Breast epithelium (tissue), 4 donors: Measurements from ENCODE around the gene NPAP1. TPM values are rescaled to one million over a fixed set of nuclear protein-coding genes. Genes with fewer than 3 reads are reported as not detected.
"Not testable (repeated sequence)": the region's sequence is repeated elsewhere in the genome, so short reads cannot be mapped to it uniquely, and the experiment has no call there.

ENCODE experiments used
- DNase-seq, 2 donors: peaks; one replicate each; pipeline ENCODE4 v3.0.0-alpha.2; 2019; ENCODE audit warnings: low spot score in 2 of 2
- H3K27ac ChIP-seq, 2 donors: fragments of 200-600 bp; sonication (generic) in 1 of 2; one replicate each; pipeline ENCODE4 v1.5.1; 2016 to 2019; ENCODE audit warnings: mild to moderate bottlenecking in 1 of 2
- H3K27me3 ChIP-seq, 2 donors: fragments of 200-600 bp; sonication (generic) in 1 of 2; one replicate each; pipeline versions ENCODE4 v1.5.1 to v1.6.0; 2017 to 2019; ENCODE audit warnings: control low read depth in 1 of 2, mild to moderate bottlenecking in 1 of 2
- H3K36me3 ChIP-seq: fragments of 200-600 bp; one replicate; pipeline ENCODE4 v1.5.1; 2019
- H3K4me1 ChIP-seq, 2 donors: fragments of 200-600 bp; sonication (generic); one replicate each; pipeline ENCODE4 v1.5.1; 2016 to 2019; ENCODE audit warnings: control low read depth in 1 of 2
- H3K4me3 ChIP-seq, 3 donors: fragments of 200-600 bp; sonication (generic); 1 replicate in 2 of 3; 2 replicates in 1 of 3; pipeline ENCODE4 v1.5.1; 2016 to 2019; ENCODE audit warnings: mild to moderate bottlenecking in 3 of 3, moderate library complexity in 2 of 3
- H3K9me3 ChIP-seq, 2 donors: fragments of 200-600 bp; sonication (generic) in 1 of 2; one replicate each; pipeline ENCODE4 v1.5.1; 2016 to 2019; ENCODE audit warnings: control low read depth in 1 of 2
- POLR2A ChIP-seq: fragments of 450-650 bp; IDR thresholded peaks from one replicate; pipeline ENCODE4 v1.6.1; 2016; ENCODE audit warnings: antibody characterized with exemption, mild to moderate bottlenecking, moderate library complexity
- POLR2AphosphoS5 ChIP-seq, 3 donors: sonication (generic); formaldehyde crosslinking; IDR thresholded peaks; one replicate each; pipeline ENCODE4 v1.6.1; 2017; ENCODE audit warnings: antibody characterized with exemption in 3 of 3
- intact Hi-C: fragments of 100-400 bp; cut with DNase I; formaldehyde crosslinking; loops from one replicate; pipeline ENCODE4 v1.15.1; 2023; ENCODE audit warnings: low total_unique reads
- total RNA-seq, 3 donors: library from RNA; depleted of rRNA; stranded (reverse); fragments of >200 nt; gene quantifications; one replicate each; pipeline ENCODE4 v1.1.0, GENCODE V29; 2016
- TF ChIP-seq, protein P1 (sequence below), 3 donors: fragments of 450-650 bp; IDR thresholded peaks; one replicate each; pipeline ENCODE4 v1.5.1; 2016 to 2017; ENCODE audit warnings: antibody characterized with exemption in 3 of 3, mild to moderate bottlenecking in 3 of 3, moderate library complexity in 3 of 3

The NPAP1 gene
- total RNA-seq, 3 donors from 2014 or later: not detected

DNA sequence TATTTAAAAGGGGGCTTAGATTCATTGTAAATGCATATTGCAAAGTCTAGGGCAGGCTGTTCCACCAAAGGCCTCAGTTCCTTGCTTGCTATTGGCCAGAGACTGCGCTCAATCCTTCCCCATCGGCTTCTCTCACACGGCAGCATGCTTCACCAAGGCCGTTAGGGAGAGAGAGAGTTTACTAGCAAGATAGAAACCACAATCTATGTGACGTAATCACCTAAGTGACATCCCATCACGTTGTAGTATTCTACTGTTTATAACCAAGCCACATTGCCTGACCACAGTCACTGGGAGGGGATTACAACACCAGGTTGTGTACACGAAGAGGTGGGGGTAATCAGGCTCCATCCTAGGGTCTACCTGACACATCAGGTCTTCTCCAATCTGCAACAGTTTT is 16.0 kb upstream of the NPAP1 start:
- Histone ChIP-seq H3K36me3 (no peaks in the 10 kb centered on the region), H3K27me3 (no peaks in the 10 kb centered on the region), H3K4me3 (no peak overlapping the region), H3K27ac (no peak overlapping the region), H3K4me1 (no peaks in the 10 kb centered on the region), H3K9me3 (no peaks in the 10 kb centered on the region)
- intact Hi-C loops: no loop called here
- TF ChIP-seq POLR2A: no peak
- TF ChIP-seq POLR2AphosphoS5 (IDR thresholded peaks at IDR 0.05): no peak
- TF ChIP-seq, protein P1, sequence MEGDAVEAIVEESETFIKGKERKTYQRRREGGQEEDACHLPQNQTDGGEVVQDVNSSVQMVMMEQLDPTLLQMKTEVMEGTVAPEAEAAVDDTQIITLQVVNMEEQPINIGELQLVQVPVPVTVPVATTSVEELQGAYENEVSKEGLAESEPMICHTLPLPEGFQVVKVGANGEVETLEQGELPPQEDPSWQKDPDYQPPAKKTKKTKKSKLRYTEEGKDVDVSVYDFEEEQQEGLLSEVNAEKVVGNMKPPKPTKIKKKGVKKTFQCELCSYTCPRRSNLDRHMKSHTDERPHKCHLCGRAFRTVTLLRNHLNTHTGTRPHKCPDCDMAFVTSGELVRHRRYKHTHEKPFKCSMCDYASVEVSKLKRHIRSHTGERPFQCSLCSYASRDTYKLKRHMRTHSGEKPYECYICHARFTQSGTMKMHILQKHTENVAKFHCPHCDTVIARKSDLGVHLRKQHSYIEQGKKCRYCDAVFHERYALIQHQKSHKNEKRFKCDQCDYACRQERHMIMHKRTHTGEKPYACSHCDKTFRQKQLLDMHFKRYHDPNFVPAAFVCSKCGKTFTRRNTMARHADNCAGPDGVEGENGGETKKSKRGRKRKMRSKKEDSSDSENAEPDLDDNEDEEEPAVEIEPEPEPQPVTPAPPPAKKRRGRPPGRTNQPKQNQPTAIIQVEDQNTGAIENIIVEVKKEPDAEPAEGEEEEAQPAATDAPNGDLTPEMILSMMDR (IDR thresholded peaks at IDR 0.05): no peak
- DNase-seq: no peak

DNA sequence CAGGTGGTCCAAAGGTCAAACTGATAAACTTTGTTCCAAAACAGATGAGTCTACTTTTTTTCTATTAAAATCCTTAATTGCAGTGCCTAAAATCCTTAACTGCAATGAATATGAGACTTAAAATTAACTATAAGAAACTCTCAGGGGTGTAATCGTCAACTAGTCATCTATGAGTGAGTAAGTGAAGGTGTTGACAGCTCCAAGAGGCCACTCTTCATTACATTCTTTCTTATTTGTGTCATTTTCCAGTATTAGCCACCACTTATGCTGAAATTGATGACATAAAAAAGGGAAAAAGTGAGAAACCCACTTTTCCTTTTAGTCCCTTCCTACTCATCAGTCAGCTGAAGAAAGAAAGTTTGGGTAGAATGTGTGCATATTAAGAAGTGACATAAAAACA is 12.6 kb upstream of the NPAP1 start:
- intact Hi-C loops: no loop called here
- Histone ChIP-seq H3K27ac (no peak overlapping the region), H3K36me3 (no peaks in the 10 kb centered on the region), H3K4me3 (no peak overlapping the region), H3K9me3 (peaks cover 0 to 11% of the 10 kb centered on the region in 2 donors), H3K27me3 (no peaks in the 10 kb centered on the region), H3K4me1 (no peaks in the 10 kb centered on the region)
- DNase-seq: no peak
- TF ChIP-seq POLR2A: no peak

DNA sequence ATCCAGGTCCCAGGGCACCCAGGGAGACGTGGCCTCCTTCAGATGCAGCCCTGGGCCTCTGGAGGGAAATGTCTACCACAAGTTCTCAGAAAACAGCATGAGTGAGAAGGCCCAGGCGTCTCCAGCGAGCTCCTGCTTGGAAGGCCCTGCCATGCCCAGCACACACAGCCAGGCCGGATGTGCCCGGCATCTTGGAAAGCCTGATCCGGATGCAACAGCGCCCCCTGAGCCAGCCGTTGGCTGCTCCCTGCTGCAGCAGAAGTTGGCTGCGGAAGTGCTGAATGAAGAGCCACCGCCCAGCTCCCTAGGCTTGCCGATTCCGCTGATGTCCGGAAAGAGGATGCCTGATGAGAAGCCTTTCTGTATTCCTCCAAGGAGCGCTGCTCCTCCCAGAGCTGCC is 856 bp downstream of the NPAP1 start:
- intact Hi-C loops: loop anchor here (2.0 kb wide), 1 partner anchor 66 kb away; no protein-coding TSS in a partner anchor
- no peak overlapping the region for H3K27ac ChIP-seq
- TF ChIP-seq POLR2A (no peak), POLR2AphosphoS5 (IDR thresholded peaks at IDR 0.05) (no peak)
- TF ChIP-seq, protein P1 (IDR thresholded peaks at IDR 0.05): no peak

DNA sequence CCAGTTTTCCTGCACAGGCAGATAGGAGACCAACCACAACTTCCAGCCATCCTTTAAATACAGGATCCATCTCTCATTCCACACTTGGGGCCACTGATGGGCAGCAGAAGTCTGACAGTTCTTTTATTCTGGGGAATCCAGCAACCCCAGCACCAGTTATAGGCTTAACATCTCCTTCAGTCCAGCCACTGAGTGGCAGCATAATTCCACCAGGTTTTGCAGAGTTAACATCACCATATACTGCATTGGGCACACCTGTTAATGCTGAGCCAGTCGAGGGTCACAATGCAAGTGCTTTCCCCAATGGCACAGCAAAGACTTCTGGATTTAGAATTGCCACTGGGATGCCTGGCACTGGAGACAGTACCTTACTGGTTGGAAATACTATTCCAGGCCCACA is 2.9 kb downstream of the NPAP1 start:
- TF ChIP-seq POLR2AphosphoS5 (IDR thresholded peaks at IDR 0.05) (no peak), POLR2A (no peak)
- TF ChIP-seq, protein P1 (IDR thresholded peaks at IDR 0.05): no peak
- Histone ChIP-seq H3K27ac (no peak overlapping the region), H3K36me3 (no peaks in the 10 kb centered on the region), H3K4me1 (no peaks in the 10 kb centered on the region), H3K4me3 (no peak overlapping the region), H3K27me3 (no peaks in the 10 kb centered on the region), H3K9me3 (peaks cover 13 to 30% of the 10 kb centered on the region in 2 donors)
- intact Hi-C loops: no loop called here
- no peak for DNase-seq

More for the DNA sequence above, 856 bp downstream of the NPAP1 start:
- DNase-seq: no peak
- no peaks in the 10 kb centered on the region for H3K4me1 ChIP-seq
- no peaks in the 10 kb centered on the region for H3K36me3 ChIP-seq
- H3K27me3 ChIP-seq: no peaks in the 10 kb centered on the region
- H3K9me3 ChIP-seq: peaks cover 13 to 30% of the 10 kb centered on the region in 2 donors
- no peak overlapping the region for H3K4me3 ChIP-seq

DNA sequence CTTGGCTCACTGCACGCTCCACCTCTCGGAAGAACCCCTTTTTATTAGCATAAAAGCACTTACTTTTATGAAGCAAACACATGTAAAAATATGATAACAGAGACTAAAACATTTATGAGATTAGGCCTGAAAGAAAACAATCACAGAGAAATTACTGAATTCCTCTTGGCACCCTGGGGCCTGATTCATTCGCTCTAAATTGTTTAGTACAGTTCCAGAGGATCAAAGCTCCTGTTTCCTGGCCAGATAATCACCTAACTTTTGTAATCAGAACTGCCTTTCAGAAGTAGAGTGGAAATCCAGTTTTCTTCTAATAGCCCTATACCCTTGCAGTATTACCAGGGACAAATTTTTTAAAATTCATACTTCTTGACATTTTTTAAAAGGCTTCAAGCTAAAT is 6.4 kb downstream of the NPAP1 start:
- no peak overlapping the region for H3K27ac ChIP-seq

DNA sequence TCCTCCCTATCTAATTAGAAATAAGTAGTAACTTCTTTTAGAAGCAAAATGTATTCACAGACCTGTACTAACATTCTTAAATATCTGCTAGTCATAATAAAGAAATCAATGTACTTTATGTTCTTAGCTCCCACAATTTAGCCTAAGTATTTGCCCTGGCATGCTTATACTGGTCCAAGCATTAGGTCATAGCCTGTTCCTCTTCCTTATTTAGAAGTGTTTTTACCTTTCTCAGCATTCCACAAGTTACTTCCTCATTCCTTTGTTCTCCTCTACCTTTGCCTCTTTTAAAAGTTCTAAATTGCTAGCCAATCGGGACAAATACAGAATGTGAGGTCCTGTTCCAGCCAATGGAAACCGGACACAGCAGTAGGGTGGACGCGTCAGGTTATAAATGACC is 7.3 kb downstream of the NPAP1 start:
- H3K4me1 ChIP-seq, DNase-seq, H3K27me3 ChIP-seq, H3K36me3 ChIP-seq, intact Hi-C loops, H3K4me3 ChIP-seq, H3K27ac ChIP-seq, H3K9me3 ChIP-seq: not testable (repeated sequence)

More for the DNA sequence above, 6.4 kb downstream of the NPAP1 start:
- H3K4me3 ChIP-seq: no peak overlapping the region
- TF ChIP-seq POLR2A (no peak), POLR2AphosphoS5 (IDR thresholded peaks at IDR 0.05) (no peak)
- TF ChIP-seq, protein P1 (IDR thresholded peaks at IDR 0.05): no peak
- peaks cover 0 to 8% of the 10 kb centered on the region in 2 donors for H3K9me3 ChIP-seq
- no peaks in the 10 kb centered on the region for H3K4me1 ChIP-seq
- no peaks in the 10 kb centered on the region for H3K36me3 ChIP-seq
- intact Hi-C loops: no loop called here
- DNase-seq: no peak
- no peaks in the 10 kb centered on the region for H3K27me3 ChIP-seq
